GM19467 (cell line): ENCODE results near the gene STK17A.
"Not testable (repeated sequence)": the region's sequence is repeated elsewhere in the genome, so short reads cannot be mapped to it uniquely, and the experiment has no call there.

Experiments used
- ATAC-seq: cut with Tn5 transposase; IDR thresholded peaks from one replicate; pipeline ENCODE4 v1.9.1; 2021; ENCODE audit warnings: mild to moderate bottlenecking, moderate library complexity; ENCODE audit not compliant: unreplicated experiment

STK17A gene

GRCh38 chr7:43653891-43654504 is 71.1 kb downstream of the STK17A start:
- no peak for ATAC-seq

GRCh38 chr7:43655584-43655983 is 72.7 kb downstream of the STK17A start:
- ATAC-seq = no peak

- no peak for ATAC-seq
Measured at GRCh38 chr7:43656997-43657396, 74.1 kb downstream of the STK17A start.

GRCh38 chr7:43658718-43659548 is 76.0 kb downstream of the STK17A start:
- ATAC-seq = peak; percentile 72

GRCh38 chr7:43659549-43659896 is 76.6 kb downstream of the STK17A start:
- ATAC-seq = no peak

- ATAC-seq = no peak
Measured at GRCh38 chr7:43660141-43660540, 77.2 kb downstream of the STK17A start.

GRCh38 chr7:43664681-43665080 is 81.8 kb downstream of the STK17A start:
- no peak for ATAC-seq

- no peak for ATAC-seq
Measured at GRCh38 chr7:43666938-43667337, 84.0 kb downstream of the STK17A start.

GRCh38 chr7:43668035-43668434 is 85.1 kb downstream of the STK17A start:
- no peak for ATAC-seq

- no peak for ATAC-seq
Measured at GRCh38 chr7:43669286-43670081, 86.6 kb downstream of the STK17A start.

GRCh38 chr7:43671521-43671920 is 88.6 kb downstream of the STK17A start:
- ATAC-seq = no peak

GRCh38 chr7:43673243-43673976 is 90.5 kb downstream of the STK17A start:
- not testable (repeated sequence) for ATAC-seq

- no peak for ATAC-seq
Measured at GRCh38 chr7:43674559-43675436, 91.9 kb downstream of the STK17A start.
